Hematopoietic multipotent progenitor cell treated with erythropoietin and hydrocortisone succinate and interleukin-3 and kit ligand, for 15 days (in vitro differentiated cells): Measurements from ENCODE around the gene MEGF8.

Source experiments
- DNase-seq: peaks from one replicate; pipeline ENCODE4 v3.0.0-alpha.2; 2015; ENCODE audit warnings: low spot score

MEGF8 gene

DNA sequence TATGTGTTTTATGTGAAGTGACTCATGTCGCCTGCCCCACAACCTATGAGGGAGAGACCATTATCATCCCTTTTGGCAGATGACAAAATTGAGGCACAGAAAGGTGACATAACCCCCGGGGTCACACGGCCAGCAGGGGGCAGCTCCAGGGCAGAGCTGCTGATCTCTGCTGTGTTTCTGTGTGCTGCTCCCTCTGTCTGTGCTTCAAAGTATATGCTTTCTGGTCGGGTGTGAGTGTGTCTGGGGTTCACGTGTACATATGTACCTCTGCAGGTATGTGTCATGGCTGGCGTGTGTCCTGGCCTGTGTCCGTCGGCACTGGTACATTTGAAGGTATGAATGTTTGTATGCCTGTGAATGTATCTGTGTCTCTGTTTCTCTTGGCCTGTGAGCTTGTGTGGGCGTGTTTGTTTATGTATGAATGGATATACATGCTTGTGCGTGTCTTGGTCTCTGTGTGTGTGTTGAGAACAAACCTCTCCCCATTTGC is 94.7 kb downstream of the MEGF8 start:
- peak; percentile 64 for DNase-seq

GRCh38 chr19:42421101-42421500 is 95.7 kb downstream of the MEGF8 start:
- DNase-seq = no peak

- DNase-seq = no peak
These were observed 96.2 kb downstream of the MEGF8 start for GRCh38 chr19:42421591-42422031.

- DNase-seq = no peak
These were observed 96.9 kb downstream of the MEGF8 start for GRCh38 chr19:42422092-42422900.

- DNase-seq = no peak
These were observed 97.5 kb downstream of the MEGF8 start for GRCh38 chr19:42422901-42423461.

- peak; percentile 80 for DNase-seq
These were observed 98.3 kb downstream of the MEGF8 start for GRCh38 chr19:42423462-42424344.

GRCh38 chr19:42424345-42424707 is 98.9 kb downstream of the MEGF8 start:
- DNase-seq = no peak

GRCh38 chr19:42424712-42425131 is 99.3 kb downstream of the MEGF8 start:
- DNase-seq = no peak

DNA sequence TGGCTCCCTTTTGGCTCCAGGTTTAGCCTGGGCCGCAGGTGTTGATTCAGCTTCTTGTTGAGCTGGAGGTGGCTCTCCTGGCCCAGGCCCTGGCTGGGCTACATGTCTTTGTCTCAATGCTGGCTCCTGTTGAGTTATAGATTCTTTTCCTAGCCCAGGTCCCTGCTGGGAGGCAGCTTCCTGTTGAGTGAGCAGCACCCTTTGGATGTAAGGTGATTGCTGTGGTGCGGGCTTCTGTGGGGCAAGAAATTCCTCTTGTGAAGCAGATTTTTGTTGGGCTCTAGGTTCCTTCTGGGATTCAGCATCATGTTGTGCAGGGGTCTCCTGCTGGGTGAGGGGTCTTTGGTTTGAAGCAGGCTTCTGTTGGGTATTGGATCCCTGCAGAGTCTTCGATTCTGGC is 101.2 kb downstream of the MEGF8 start:
- DNase-seq = no peak

DNA sequence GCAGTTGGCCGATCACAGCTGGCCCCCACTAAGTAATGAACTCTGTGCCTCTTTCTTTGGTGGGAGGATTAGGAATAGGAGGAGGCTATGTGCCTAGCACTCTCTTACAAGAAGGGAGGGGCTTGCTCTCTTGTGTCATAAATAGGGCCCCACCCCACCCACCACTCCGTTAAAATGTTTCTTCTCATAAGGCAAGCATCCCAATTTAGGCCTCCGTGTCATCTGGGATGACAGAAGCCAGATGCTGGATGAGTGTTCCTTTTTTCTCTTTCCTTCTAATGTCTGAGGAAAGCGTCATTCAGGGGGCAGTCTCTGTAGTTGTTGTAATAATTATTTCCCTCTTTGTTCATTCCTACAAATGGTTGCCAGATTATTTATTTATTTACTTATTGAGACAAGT is 101.9 kb downstream of the MEGF8 start, which contains the start of gene LIPE:
LIPE (minus strand) TSS at position 76 of the 400 bp plus-strand sequence. CDS start 239 bp downstream, outside the sequence.
- no peak for DNase-seq
